K562 (cell line): Measurements from ENCODE around the gene COQ4. TPM values are rescaled to one million over a fixed set of nuclear protein-coding genes. Genes with fewer than 3 reads are reported as not detected.
A peak's percentile ranks its signal among the peaks of the same experiment; 100 is the strongest.

Experiments
- BCOR ChIP-seq: fragments of 450-650 bp; IDR thresholded peaks from 2 replicates; pipeline ENCODE4 v1.6.1; 2016
- CBFA2T3 ChIP-seq: fragments of 450-650 bp; IDR thresholded peaks from 2 replicates; pipeline ENCODE4 v1.6.1; 2017
- FOSL1 ChIP-seq: fragments of 200-800 bp; sonication (Bioruptor generic); conservative IDR thresholded peaks from 2 replicates; pipeline ENCODE4 v1.6.1; 2016; ENCODE audit warnings: missing genetic modification characterization, missing compliant biosample characterization
- FOXK2 ChIP-seq, 2 experiments: fragments of 450-650 bp; IDR thresholded peaks in 1 of 2; conservative IDR thresholded peaks in 1 of 2; 2 replicates each; pipeline ENCODE4 v1.6.1; 2016; ENCODE audit warnings: low read depth in 2 of 2, mild to moderate bottlenecking in 1 of 2
- MEF2D ChIP-seq: conservative IDR thresholded peaks from 2 replicates; pipeline ENCODE4 v1.6.1; 2016; ENCODE audit warnings: low read depth, missing genetic modification characterization, missing compliant biosample characterization
- PHB2 ChIP-seq: fragments of 450-650 bp; IDR thresholded peaks from 2 replicates; pipeline ENCODE4 v1.6.1; 2017; ENCODE audit warnings: low read depth
- PHF8 ChIP-seq: fragments of 200-600 bp; sonication (generic); IDR thresholded peaks from 2 replicates; pipeline ENCODE4 v1.6.1; 2012; ENCODE audit warnings: mixed run types, mild to moderate bottlenecking, inconsistent platforms, low read length, moderate library complexity, borderline replicate concordance
- POLR2AphosphoS5 ChIP-seq: IDR thresholded peaks from 2 replicates; pipeline ENCODE4 v1.6.1; 2011; ENCODE audit warnings: mild to moderate bottlenecking, low read depth, low read length, moderate library complexity; ENCODE audit not compliant: control insufficient read depth, insufficient read depth
- PTRF ChIP-seq: fragments of 450-650 bp; IDR thresholded peaks from 2 replicates; pipeline ENCODE4 v1.6.1; 2016; ENCODE audit warnings: mild to moderate bottlenecking, missing genetic modification characterization, missing compliant biosample characterization
- U2AF1 ChIP-seq: fragments of 200-400 bp; formaldehyde crosslinking; optimal IDR thresholded peaks from 2 replicates; pipeline ENCODE3; 2017; ENCODE audit warnings: mild to moderate bottlenecking, low read depth, low read length, moderate library complexity
- ZNF444 ChIP-seq: fragments of 250-450 bp; sonication (Bioruptor Pico); IDR thresholded peaks from 2 replicates; pipeline ENCODE4 v1.4.0; 2020; ENCODE audit warnings: mild to moderate bottlenecking, moderate library complexity
- ZNF507 ChIP-seq: conservative IDR thresholded peaks from 2 replicates; pipeline ENCODE4 v1.6.1; 2017; ENCODE audit warnings: missing genetic modification characterization, missing compliant biosample characterization
- ZNF780A ChIP-seq: fragments of 250-450 bp; sonication (Bioruptor Pico); IDR thresholded peaks from 2 replicates; pipeline ENCODE4 v1.5.0; 2021; ENCODE audit warnings: mild to moderate bottlenecking
- ZSCAN32 ChIP-seq: fragments of 450-650 bp; formaldehyde crosslinking; IDR thresholded peaks from 2 replicates; pipeline ENCODE4 v1.4.0; 2020; ENCODE audit warnings: mild to moderate bottlenecking, moderate library complexity
- polyA plus RNA-seq, 8 experiments: library from polyadenylated mRNA; depleted of rRNA in 4 of 8; stranded (reverse) in 5 of 8; unstranded in 3 of 8; fragments of >200 nt; fragmentation: Nextera tagmentation in 2 of 8; fragmentation: Illumina TruSeq in 1 of 8; extraction: Ambion mirVana in 2 of 8; extraction: Trizol in 1 of 8; gene quantifications; 2 replicates each; pipeline versions ENCODE4 v1.2.1 to v1.2.3, GENCODE V29; 2011 to 2014; ENCODE audit warnings: inconsistent platforms in 1 of 8, missing spikeins in 1 of 8
- total RNA-seq, 7 experiments: library from RNA; depleted of rRNA in 6 of 7; stranded (reverse); fragments of >200 nt in 6 of 7; fragmentation: Illumina TruSeq in 2 of 7; extraction: Trizol in 2 of 7; gene quantifications; 2 replicates each; pipeline versions ENCODE4 v1.2.1 to v1.2.3, GENCODE V29; 2011 to 2021; ENCODE audit warnings: low replicate concordance in 1 of 7
- TF ChIP-seq, protein P1 (sequence below): fragments of 250-450 bp; sonication (Bioruptor Pico); IDR thresholded peaks from 2 replicates; pipeline ENCODE4 v1.8.0; 2021; ENCODE audit warnings: borderline replicate concordance, mild to moderate bottlenecking, moderate library complexity; ENCODE audit not compliant: poor library complexity, severe bottlenecking
- TF ChIP-seq, protein P2 (sequence below): fragments of 250-450 bp; sonication (Bioruptor Pico); IDR thresholded peaks from 2 replicates; pipeline ENCODE4 v1.4.0; 2020; ENCODE audit warnings: mild to moderate bottlenecking, moderate library complexity
- TF ChIP-seq, protein P3 (sequence below): fragments of 250-450 bp; sonication (Bioruptor Pico); IDR thresholded peaks from 2 replicates; pipeline ENCODE4 v1.5.0; 2022; ENCODE audit warnings: mild to moderate bottlenecking
- TF ChIP-seq, protein P4 (sequence below): sonication (generic); formaldehyde crosslinking; IDR thresholded peaks from 2 replicates; pipeline ENCODE4 v1.8.0; 2022; ENCODE audit warnings: mild to moderate bottlenecking, low read depth, missing genetic modification reagents
- TF ChIP-seq, protein P5 (sequence below): fragments of 450-650 bp; formaldehyde crosslinking; IDR thresholded peaks from 2 replicates; pipeline ENCODE4 v1.4.0; 2022; ENCODE audit warnings: missing genetic modification characterization

The COQ4 gene
- total and polyA plus RNA-seq, 9 of the 15 experiments (the other 6 are each of a cell fraction or from before 2014, with no cell fraction given): 9.1 to 135 (median 67.2) TPM

DNA sequence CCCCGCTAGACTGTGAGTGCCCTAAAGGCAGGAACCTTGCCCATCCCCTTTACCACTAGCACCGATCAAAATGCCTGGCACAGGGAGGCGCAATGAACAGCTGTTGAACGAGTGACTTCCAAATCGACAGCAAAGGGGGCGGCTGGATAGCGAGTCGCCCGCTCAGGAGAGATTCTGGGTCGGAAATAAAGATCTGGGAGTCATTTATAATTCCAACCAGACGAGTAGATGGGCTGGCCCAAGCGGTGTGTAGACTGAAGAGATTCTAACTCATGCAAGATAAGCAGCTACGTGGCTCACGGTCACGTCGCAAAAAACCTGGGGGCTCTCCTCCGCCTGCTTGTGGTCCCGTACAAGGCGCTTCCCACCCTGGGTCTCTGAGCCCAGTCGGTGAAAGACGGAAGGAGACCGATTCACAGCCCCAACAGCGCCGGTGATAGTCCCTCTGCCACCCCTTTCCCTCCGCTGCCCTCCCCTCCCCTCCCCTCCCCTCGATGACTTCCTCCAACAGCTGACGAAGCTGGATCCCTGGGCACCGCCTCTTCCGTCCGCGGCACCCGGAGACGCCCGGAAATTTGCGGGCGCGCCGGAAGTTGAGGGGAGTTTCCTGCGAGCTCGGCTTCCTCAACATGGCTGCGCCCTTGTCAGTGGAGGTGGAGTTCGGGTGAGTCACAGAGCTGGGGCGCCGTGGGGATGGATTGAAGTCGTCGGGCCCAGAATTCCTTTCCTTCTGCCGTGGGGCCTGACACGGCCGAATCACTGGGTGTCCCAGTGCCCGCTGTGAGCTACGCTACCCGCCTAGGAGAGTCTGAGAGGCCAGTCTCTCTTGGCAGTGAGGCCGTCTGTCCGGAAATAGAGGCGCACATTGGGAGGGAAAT lies 48.4 kb downstream of the COQ4 start, which contains the start of gene URM1 (continued):
- peak; percentile 78 to 81 for TF ChIP-seq FOXK2 (conservative IDR thresholded peaks at IDR 0.05 in 1 of 2, IDR thresholded peaks at IDR 0.05 in 1 of 2; ENCODE audit: low read depth in 2 of 2)
- TF ChIP-seq, protein P1, sequence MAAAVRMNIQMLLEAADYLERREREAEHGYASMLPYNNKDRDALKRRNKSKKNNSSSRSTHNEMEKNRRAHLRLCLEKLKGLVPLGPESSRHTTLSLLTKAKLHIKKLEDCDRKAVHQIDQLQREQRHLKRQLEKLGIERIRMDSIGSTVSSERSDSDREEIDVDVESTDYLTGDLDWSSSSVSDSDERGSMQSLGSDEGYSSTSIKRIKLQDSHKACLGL: peak; percentile 82
- TF ChIP-seq, protein P2, sequence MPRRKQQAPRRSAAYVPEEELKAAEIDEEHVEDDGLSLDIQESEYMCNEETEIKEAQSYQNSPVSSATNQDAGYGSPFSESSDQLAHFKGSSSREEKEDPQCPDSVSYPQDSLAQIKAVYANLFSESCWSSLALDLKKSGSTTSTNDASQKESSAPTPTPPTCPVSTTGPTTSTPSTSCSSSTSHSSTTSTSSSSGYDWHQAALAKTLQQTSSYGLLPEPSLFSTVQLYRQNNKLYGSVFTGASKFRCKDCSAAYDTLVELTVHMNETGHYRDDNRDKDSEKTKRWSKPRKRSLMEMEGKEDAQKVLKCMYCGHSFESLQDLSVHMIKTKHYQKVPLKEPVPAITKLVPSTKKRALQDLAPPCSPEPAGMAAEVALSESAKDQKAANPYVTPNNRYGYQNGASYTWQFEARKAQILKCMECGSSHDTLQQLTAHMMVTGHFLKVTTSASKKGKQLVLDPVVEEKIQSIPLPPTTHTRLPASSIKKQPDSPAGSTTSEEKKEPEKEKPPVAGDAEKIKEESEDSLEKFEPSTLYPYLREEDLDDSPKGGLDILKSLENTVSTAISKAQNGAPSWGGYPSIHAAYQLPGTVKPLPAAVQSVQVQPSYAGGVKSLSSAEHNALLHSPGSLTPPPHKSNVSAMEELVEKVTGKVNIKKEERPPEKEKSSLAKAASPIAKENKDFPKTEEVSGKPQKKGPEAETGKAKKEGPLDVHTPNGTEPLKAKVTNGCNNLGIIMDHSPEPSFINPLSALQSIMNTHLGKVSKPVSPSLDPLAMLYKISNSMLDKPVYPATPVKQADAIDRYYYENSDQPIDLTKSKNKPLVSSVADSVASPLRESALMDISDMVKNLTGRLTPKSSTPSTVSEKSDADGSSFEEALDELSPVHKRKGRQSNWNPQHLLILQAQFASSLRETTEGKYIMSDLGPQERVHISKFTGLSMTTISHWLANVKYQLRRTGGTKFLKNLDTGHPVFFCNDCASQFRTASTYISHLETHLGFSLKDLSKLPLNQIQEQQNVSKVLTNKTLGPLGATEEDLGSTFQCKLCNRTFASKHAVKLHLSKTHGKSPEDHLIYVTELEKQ (CRISPR knock-in tag): no peak
- TF ChIP-seq PTRF (tag): no peak
- no peak for TF ChIP-seq BCOR
- TF ChIP-seq MEF2D (tag): no peak
- no peak for TF ChIP-seq ZSCAN32
- TF ChIP-seq, protein P3, sequence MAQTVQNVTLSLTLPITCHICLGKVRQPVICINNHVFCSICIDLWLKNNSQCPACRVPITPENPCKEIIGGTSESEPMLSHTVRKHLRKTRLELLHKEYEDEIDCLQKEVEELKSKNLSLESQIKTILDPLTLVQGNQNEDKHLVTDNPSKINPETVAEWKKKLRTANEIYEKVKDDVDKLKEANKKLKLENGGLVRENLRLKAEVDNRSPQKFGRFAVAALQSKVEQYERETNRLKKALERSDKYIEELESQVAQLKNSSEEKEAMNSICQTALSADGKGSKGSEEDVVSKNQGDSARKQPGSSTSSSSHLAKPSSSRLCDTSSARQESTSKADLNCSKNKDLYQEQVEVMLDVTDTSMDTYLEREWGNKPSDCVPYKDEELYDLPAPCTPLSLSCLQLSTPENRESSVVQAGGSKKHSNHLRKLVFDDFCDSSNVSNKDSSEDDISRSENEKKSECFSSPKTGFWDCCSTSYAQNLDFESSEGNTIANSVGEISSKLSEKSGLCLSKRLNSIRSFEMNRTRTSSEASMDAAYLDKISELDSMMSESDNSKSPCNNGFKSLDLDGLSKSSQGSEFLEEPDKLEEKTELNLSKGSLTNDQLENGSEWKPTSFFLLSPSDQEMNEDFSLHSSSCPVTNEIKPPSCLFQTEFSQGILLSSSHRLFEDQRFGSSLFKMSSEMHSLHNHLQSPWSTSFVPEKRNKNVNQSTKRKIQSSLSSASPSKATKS (CRISPR knock-in tag): no peak
- TF ChIP-seq PHF8: peak; percentile 94
- TF ChIP-seq, protein P4, sequence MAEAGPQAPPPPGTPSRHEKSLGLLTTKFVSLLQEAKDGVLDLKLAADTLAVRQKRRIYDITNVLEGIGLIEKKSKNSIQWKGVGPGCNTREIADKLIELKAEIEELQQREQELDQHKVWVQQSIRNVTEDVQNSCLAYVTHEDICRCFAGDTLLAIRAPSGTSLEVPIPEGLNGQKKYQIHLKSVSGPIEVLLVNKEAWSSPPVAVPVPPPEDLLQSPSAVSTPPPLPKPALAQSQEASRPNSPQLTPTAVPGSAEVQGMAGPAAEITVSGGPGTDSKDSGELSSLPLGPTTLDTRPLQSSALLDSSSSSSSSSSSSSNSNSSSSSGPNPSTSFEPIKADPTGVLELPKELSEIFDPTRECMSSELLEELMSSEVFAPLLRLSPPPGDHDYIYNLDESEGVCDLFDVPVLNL (CRISPR knock-in tag): no peak
- no peak for TF ChIP-seq ZNF780A (CRISPR knock-in tag)
- TF ChIP-seq PHB2: no peak
- no peak for TF ChIP-seq ZNF507 (tag)
- TF ChIP-seq ZNF444 (CRISPR knock-in tag): no peak
- TF ChIP-seq FOSL1 (tag): peak; percentile 85
- TF ChIP-seq, protein P5, sequence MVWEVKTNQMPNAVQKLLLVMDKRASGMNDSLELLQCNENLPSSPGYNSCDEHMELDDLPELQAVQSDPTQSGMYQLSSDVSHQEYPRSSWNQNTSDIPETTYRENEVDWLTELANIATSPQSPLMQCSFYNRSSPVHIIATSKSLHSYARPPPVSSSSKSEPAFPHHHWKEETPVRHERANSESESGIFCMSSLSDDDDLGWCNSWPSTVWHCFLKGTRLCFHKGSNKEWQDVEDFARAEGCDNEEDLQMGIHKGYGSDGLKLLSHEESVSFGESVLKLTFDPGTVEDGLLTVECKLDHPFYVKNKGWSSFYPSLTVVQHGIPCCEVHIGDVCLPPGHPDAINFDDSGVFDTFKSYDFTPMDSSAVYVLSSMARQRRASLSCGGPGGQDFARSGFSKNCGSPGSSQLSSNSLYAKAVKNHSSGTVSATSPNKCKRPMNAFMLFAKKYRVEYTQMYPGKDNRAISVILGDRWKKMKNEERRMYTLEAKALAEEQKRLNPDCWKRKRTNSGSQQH (CRISPR knock-in tag): 0 out of 2 replicates have a peak, but pooled peaks have one; percentile 9
- no peak for TF ChIP-seq U2AF1
- peak; percentile 64 for TF ChIP-seq POLR2AphosphoS5
- TF ChIP-seq CBFA2T3: no peak
